ENCODE data around the gene CBFA2T2.
"Not testable (repeated sequence)": the region's sequence is repeated elsewhere in the genome, so short reads cannot be mapped to it uniquely, and the experiment has no call there.

The CBFA2T2 gene

DNA sequence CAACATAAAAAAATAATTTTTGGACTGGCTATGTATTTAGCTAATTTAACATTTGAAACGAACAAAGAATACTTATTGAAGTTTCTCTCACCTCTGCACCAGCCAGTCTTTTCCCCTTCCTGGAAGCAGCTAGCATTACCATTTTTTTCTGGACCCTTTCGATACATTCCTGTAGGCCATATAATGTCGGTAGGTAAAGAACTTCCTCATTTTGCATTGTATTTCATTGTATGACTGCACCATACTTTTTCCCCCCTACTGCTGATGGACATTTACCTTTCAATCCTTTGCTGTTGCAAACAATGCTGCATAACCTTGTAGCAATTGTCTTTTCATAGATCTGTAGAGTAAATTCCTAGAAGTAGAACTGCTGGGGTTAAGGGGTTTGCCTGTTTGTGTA, 17.6 kb downstream of the CBFA2T2 start:
- no peak for DNase-seq

DNA sequence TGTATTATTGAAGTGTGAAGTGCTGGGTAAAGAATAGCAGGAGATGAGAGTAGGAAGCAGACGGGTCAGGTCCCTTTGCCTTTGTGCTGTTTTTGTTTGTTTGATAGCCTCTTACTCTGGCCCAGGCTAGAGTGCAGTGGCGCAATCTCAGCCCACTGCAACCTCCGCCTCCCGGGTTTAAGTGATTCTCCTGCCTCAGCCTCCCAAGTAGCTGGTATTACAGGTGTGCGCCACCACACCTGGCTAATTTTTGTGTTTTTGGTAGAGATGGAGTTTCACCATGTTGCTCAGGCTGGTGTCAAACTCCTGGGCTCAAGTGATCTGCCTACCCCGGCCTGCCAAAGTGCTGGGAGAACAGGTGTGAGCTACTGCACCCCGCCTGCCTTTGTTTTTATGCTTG, 18.1 kb downstream of the CBFA2T2 start:
- DNase-seq: not testable (repeated sequence)

- DNase-seq: not testable (repeated sequence)
These were observed 19.2 kb downstream of the CBFA2T2 start for GRCh38 chr20:33509057-33509456.

DNA sequence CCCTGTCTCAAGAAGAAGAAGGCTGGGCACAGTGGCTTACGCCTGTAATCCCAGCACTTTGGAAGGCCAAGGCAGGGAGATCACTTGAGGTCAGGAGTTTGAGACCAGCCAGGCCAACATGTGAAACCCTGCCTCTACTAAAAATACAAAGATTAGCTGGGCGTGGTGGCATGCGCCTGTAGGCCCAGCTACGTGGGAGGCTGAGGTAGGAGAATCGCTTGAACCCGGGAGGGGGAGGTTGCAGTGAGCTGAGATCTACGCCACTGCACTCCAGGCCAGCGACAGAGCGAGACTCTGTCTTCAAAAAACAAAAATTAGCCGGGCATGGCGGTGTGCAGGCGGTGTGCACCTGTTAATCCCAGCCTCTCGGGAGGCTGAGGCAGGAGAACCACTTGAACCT, 22.0 kb downstream of the CBFA2T2 start:
- DNase-seq: not testable (repeated sequence)

DNA sequence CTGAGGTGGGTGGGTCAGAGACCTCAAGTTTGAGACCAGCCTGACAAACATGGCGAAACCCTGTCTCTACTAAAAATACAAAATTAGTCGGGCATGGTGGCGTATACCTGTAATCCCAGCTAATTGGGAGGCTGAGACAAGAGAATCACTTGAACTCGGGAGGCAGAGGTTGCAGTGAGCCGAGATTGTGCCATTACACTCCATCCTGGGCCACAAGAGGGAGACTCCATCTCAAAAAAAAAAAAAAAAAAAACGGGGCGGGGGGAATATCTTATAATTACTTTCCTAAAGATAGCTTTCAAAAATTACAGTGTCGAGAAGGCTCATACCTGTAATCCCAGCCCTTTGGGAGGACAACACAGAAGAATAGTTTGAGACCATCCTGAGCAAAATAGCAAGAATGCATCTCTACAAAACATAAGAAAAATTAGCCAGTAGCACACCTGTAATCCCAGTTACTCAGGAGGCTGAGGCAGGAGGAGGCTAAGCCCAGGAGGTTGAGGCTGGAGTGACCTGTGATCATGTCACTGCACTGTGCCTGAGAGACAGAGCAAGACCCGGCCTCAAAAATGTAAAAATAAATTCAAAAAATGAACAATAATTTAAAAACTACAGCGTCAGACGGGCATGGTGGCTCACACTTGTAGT, 25.8 kb downstream of the CBFA2T2 start:
- no peak for DNase-seq

GRCh38 chr20:33516882-33517281, 27.0 kb downstream of the CBFA2T2 start:
- peak; percentile 8 for DNase-seq

DNA sequence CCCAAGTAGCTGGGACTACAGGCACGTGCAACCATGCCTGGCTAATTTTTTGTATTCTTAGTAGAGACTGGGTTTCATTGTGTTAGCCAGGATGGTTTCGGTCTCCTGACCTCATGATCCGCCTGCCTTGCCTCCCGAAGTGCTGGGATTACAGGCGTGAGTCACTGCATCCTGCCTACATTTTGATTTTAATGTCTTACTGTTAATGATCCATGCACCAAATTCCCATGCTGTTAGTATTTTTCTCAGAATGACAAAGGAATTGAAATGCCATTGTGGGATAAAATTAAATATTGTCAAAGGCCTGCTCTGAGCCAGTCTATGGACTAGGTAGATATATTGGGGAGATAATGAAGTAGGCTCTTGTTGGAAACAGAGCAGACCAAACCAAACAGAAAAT, 28.2 kb downstream of the CBFA2T2 start:
- peak; percentile 79 for DNase-seq

DNA sequence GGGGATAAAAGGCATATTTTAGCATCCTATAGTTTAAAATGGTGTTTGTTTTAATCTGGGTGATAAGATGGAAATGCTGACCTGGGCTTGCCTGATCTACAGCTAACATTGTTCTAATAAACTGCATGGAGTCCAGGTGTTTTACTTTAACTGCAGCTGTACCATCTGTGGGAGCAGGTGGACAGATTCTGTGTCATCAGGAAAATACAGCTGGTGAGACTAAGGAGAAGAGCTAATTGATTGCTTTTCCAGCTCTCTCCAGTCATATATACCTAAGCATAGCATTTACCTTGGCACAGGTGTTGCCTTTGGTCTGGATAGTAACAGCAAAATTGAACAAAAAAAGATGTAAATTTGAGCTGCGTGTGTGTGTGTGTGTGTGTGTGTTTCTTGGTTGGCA, 31.6 kb downstream of the CBFA2T2 start:
- DNase-seq: no peak

DNA sequence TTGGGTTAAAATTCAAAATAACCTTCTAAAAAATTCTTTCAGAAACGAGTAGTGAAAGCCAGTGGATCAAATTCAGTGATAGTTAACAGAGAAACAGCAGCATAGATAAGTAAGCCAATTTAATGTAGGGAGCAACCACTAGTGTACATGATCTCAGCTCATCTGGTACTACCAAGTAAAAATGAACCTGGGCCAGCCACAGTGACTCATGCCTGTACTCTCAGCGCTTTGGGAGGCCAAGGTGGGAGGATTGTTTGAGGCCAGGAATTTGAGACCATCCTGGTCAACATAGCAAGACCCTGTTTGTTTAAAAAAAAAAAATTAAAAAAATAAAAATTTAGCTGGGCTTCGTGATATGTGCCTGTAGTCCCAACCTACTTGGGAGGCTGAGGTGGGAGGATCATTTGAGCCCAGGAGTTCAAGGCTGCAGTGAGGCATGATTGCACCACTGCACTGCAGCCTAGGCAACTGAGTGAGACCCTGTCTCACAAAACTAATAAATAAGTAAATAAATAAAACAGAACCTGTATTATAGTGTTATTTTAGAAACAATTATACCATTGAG, 32.4 kb downstream of the CBFA2T2 start:
- no peak for DNase-seq

- DNase-seq: no peak
These were observed 34.4 kb downstream of the CBFA2T2 start for GRCh38 chr20:33524261-33524660.

DNA sequence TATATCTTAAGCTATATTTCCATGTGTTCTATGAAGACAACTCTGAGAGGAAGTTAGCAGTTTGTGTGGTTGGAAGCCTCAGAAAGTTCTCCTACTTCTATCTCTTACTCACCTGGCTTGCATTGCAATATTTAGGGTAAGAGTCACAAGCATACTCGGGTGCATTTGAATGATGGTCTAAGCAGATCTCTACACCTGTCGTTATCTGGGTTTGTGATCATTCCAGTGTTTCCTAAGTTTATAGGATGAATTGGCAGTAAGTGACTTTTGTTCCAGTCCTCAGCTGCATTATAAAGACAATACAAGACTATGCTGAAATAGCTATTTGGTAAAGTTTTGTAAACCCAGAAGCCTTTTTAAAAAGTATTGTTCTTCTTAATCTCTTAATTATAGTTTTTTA, 36.9 kb downstream of the CBFA2T2 start:
- no peak for DNase-seq

- peak; percentile 12 for DNase-seq
These were observed 41.4 kb downstream of the CBFA2T2 start for GRCh38 chr20:33531047-33531877.

DNA sequence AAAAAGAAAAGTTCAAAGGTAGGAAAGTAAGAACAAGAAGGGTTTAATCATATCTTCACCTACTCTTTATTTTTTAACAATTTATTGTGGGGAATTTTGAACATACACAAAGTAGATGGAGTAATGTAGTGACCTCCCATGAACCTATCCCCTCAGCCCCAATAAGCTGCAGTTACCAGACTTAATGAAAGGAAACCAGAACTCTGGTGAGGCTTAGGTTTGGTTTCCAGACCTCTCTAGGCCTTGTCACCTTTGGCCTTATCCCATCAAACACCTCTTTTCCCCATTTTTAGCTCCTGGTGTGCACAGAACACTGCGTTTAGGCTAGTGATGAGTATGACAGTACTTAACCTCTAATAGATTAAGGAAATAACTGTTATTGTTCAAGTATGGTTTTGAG, 42.0 kb downstream of the CBFA2T2 start:
- no peak for DNase-seq

DNA sequence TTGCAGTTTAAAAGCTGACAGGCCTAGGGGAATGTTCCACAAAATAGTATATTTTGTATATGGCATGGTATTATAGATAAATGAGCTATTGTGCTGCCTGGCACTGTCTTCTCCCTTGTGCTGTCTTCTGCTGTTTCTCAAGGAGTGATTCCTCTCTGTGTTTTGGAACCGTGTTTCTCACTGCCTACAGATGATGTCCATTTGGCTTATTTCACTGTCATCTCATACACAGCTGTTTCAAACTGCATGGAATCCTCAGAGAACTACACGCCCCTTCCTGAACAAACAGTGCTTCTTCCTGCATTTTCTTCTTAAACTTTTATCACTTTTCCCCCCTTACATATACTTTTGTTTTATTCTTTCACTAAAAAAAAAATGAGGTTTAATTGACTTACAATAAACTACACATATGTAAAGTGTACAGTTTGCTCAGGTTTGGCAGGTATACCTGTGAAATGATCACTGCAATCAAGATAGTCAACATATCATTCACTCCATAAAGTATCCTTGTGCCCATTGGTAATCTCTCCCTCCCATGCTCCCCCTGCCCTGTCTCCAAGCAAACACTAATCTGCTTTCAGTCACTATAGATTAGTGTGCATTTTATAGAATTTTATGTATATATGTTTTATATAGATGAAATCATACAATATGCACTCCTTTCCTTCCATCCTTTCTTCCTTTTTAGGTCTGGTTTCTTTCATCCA, 43.0 kb downstream of the CBFA2T2 start:
- no peak for DNase-seq

DNA sequence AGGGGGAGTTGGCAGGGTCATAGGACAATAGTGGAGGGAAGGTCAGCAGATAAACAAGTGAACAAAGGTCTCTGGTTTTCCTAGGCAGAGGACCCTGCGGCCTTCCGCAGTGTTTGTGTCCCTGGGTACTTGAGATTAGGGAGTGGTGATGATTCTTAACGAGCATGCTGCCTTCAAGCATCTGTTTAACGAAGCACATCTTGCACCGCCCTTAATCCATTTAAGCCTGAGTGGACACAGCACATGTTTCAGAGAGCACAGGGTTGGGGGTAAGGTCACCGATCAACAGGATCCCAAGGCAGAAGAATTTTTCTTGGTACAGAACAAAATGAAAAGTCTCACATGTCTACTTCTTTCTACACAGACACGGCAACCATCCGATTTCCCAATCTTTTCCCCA, 45.8 kb downstream of the CBFA2T2 start:
- not testable (repeated sequence) for DNase-seq

GRCh38 chr20:33537608-33538007, 47.7 kb downstream of the CBFA2T2 start:
- no peak for DNase-seq

GRCh38 chr20:33539129-33539528, 49.2 kb downstream of the CBFA2T2 start:
- DNase-seq: peak; percentile 26

DNA sequence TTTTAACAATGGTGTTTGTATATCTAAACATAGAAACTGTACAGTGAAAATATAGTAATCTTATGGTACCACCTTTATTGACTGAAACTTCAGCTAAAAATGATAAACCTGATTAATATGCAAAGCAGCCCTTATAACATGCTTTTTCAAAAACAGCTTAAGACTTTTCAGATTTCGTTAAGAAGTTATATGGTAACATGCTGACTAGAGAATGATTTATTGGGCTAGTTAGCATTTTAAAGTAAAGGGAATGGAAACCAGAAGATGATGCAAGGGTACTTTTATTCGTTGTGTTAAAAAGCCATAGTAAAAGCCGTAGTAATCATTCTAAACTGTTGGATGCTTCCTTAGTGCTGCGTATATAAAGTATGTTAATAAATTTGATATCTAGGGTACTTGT, 50.5 kb downstream of the CBFA2T2 start:
- no peak for DNase-seq

DNA sequence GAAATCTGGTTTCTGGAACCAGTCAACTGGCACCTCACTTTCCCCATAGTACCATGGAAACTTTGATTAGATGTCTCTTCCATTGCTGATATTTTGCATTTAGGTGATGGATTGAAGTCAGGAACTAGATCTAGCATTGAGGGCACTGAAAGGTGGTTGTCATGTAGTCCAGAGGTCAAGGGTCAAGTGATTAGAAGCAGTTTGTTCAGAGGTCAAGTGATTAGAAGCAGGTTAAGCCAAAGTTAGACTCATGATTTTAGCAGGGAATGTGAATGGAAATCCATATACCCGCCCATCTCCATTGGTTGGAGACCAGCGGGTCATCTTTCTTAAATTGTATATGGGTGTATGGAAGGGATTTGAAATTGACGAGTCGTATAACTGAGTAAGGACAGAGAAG, 51.2 kb downstream of the CBFA2T2 start:
- DNase-seq: no peak

DNA sequence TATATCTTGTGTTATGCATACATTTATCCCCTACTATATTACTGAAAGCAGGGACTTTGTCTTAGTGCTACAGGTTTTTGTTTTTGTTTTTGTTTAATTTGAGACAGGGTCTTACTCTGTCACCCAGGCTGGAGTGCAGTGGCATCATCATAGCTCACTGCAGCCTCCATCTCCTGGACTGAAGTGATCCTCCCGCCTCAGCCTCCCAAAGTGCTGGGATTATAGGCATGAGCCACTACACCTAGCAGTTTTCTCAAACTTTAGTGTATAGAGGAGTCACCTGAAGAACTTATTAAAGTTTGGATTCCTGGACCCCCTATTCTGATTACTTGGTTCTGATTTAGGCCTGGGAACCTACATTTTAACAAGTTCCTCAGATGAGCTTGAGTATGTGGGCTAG, 51.9 kb downstream of the CBFA2T2 start:
- no peak for DNase-seq

DNA sequence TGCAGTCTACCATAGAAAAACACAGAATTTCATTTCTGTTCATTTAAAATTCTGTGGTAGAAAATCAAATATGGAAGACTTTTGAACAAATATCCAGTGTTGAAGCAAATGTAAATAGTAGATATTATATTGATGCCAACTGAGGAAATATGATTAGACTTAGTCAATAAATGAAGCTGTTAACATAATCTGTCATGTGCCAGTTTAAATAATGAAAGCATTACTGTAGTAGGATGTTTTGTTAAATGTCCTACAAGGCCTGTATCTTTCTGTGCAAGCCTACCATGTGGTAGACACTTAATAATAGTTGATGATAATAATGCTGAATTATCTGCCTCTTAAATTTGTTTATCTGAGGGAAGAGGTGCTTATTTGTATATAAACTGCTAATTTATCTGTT, 55.9 kb downstream of the CBFA2T2 start:
- no peak for DNase-seq

DNA sequence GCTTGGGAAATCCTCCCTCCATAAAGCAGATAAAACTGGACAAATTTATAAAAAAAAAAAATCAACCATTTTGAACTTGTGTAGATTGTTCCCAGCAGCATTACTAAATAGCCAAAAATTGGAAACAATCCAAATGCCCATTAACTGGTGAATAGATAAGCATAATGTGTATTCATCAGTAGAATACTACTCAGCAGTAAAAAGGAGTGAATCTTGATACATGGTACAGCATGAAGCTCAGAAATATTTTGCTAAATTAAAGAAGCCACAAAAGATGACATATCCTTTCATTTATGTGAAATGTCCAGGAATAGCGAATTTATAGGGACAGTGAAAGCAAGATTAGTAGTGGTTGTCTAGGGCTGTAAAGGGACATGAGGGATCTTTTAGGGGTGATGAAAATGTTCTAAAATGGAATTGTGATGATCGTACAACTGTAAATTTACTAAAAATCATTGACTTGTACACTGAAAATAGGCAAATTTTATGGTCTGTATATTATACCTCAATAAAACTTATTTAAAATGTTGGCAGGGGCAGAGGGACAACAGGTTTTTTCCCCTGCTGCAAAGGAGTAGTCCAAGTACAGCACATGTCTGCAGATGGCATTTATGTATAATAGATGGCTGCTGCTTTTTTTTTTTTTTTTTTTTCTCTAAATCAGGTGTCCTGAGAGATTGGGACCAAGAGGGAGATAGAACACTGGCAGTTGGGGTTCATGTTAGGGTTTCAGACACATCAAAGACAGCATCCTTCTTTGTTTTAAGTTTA, 59.5 kb downstream of the CBFA2T2 start:
- no peak for DNase-seq

GRCh38 chr20:33551778-33552177, 61.9 kb downstream of the CBFA2T2 start:
- no peak for DNase-seq

Data from fibroblast of skin of back (primary cell).